Stimulated activated CD4-positive, alpha-beta T cell treated with anti-CD3 and anti-CD28 coated beads, Interleukin-1b, Interleukin-23, amount 100 ng/mL, for 48 hours (primary cell): ENCODE measurements around the gene METTL16.
"Not testable (repeated sequence)": the region's sequence is repeated elsewhere in the genome, so short reads cannot be mapped to it uniquely, and the experiment has no call there.

ENCODE experiments used
- DNase-seq: peaks from one replicate; pipeline ENCODE4 v3.0.0-alpha.2; 2020

The METTL16 gene

GRCh38 chr17:2500446-2500845 is 11.2 kb downstream of the METTL16 start:
- no peak for DNase-seq

- not testable (repeated sequence) for DNase-seq
Observed at GRCh38 chr17:2489286-2489685, 22.4 kb downstream of the METTL16 start.

GRCh38 chr17:2487306-2487705 is 24.4 kb downstream of the METTL16 start:
- no peak for DNase-seq

- DNase-seq, result not testable (repeated sequence)
Observed at GRCh38 chr17:2486709-2487108, 25.0 kb downstream of the METTL16 start.

- no peak for DNase-seq
Observed at GRCh38 chr17:2485970-2486369, 25.7 kb downstream of the METTL16 start.

- no peak for DNase-seq
Observed at GRCh38 chr17:2485543-2485942, 26.1 kb downstream of the METTL16 start.

- DNase-seq, result no peak
Observed at GRCh38 chr17:2484876-2485275, 26.8 kb downstream of the METTL16 start.

- no peak for DNase-seq
Observed at GRCh38 chr17:2483084-2483483, 28.6 kb downstream of the METTL16 start.

GRCh38 chr17:2482218-2482617 is 29.5 kb downstream of the METTL16 start:
- no peak for DNase-seq

GRCh38 chr17:2481760-2482159 is 29.9 kb downstream of the METTL16 start:
- DNase-seq, result no peak

GRCh38 chr17:2478458-2478857 is 33.2 kb downstream of the METTL16 start:
- no peak for DNase-seq

- DNase-seq, result no peak
Observed at GRCh38 chr17:2475056-2475455, 36.6 kb downstream of the METTL16 start.

- DNase-seq, result no peak
Observed at GRCh38 chr17:2474371-2474770, 37.3 kb downstream of the METTL16 start.

- DNase-seq, result no peak
Observed at GRCh38 chr17:2468270-2468669, 43.4 kb downstream of the METTL16 start.

GRCh38 chr17:2466931-2467330 is 44.8 kb downstream of the METTL16 start:
- DNase-seq, result no peak

GRCh38 chr17:2462481-2462880 is 49.2 kb downstream of the METTL16 start:
- DNase-seq, result no peak

- DNase-seq, result no peak
Observed at GRCh38 chr17:2459917-2460271, 51.8 kb downstream of the METTL16 start.

- DNase-seq, result no peak
Observed at GRCh38 chr17:2457913-2458312, 53.8 kb downstream of the METTL16 start.

- no peak for DNase-seq
Observed at GRCh38 chr17:2456475-2456874, 55.2 kb downstream of the METTL16 start.

GRCh38 chr17:2455956-2456355 is 55.7 kb downstream of the METTL16 start:
- DNase-seq, result no peak

- DNase-seq, result no peak
Observed at GRCh38 chr17:2453866-2454265, 57.8 kb downstream of the METTL16 start.

- no peak for DNase-seq
Observed at GRCh38 chr17:2453325-2453724, 58.4 kb downstream of the METTL16 start.

- no peak for DNase-seq
Observed at GRCh38 chr17:2452216-2452750, 59.4 kb downstream of the METTL16 start.

GRCh38 chr17:2450016-2450650 is 61.6 kb downstream of the METTL16 start:
- DNase-seq, result no peak

GRCh38 chr17:2449486-2449885 is 62.2 kb downstream of the METTL16 start:
- no peak for DNase-seq
